Chondrocyte (in vitro differentiated cells): Measurements from ENCODE around the gene TANGO2. TPM values are rescaled to one million over a fixed set of nuclear protein-coding genes. Genes with fewer than 3 reads are reported as not detected.
A peak's percentile ranks its signal among the peaks of the same experiment; 100 is the strongest.

Experiments used
- DNase-seq: peaks from one replicate; pipeline ENCODE4 v3.0.0; 2021; ENCODE audit warnings: mixed read lengths, low spot score
- H3K27ac Mint-ChIP-seq: one replicate; pipeline ENCODE4 v1.8.0; 2021; ENCODE audit warnings: mild to moderate bottlenecking, moderate library complexity, mixed read lengths; ENCODE audit not compliant: unreplicated experiment
- H3K27me3 Mint-ChIP-seq: 2 replicates; pipeline ENCODE4 v1.8.0; 2021; ENCODE audit warnings: low read depth, mixed read lengths
- H3K36me3 Mint-ChIP-seq: 2 replicates; pipeline ENCODE4 v1.8.0; 2021; ENCODE audit warnings: low read depth, mixed read lengths
- H3K4me1 Mint-ChIP-seq: 2 replicates; pipeline ENCODE4 v1.8.0; 2021; ENCODE audit warnings: low read depth, mild to moderate bottlenecking, mixed read lengths
- H3K4me3 Mint-ChIP-seq: one replicate; pipeline ENCODE4 v1.8.0; 2021; ENCODE audit warnings: mild to moderate bottlenecking, moderate library complexity, mixed read lengths; ENCODE audit not compliant: unreplicated experiment
- H3K9me3 Mint-ChIP-seq: 2 replicates; pipeline ENCODE4 v1.8.0; 2021; ENCODE audit warnings: low read depth, mixed read lengths
- CTCF ChIP-seq: fragments of 200-600 bp; sonication (generic); IDR thresholded peaks from 2 replicates; pipeline ENCODE4 v1.5.0; 2021; ENCODE audit warnings: antibody characterized with exemption, mild to moderate bottlenecking, moderate library complexity
- total RNA-seq: library from RNA; stranded (reverse); gene quantifications from 3 replicates; pipeline ENCODE4 v1.2.1, GENCODE V29; 2021

The TANGO2 gene
- total RNA-seq, 1 donor from 2014 or later, result 30.1 TPM

GRCh38 chr22:20011993-20012740, 8.7 kb upstream of the TANGO2 start:
- H3K36me3 Mint-ChIP-seq, result no peaks in the 10 kb centered on the region
- no peak for DNase-seq
- no peaks in the 10 kb centered on the region for H3K27me3 Mint-ChIP-seq
- TF ChIP-seq CTCF, result no peak
- no peaks in the 10 kb centered on the region for H3K9me3 Mint-ChIP-seq
- H3K4me3 Mint-ChIP-seq, result no peak overlapping the region
- no peaks in the 10 kb centered on the region for H3K4me1 Mint-ChIP-seq
- H3K27ac Mint-ChIP-seq, result no peak overlapping the region

- Mint-ChIP-seq H3K9me3 (no peaks in the 10 kb centered on the region), H3K27ac (no peak overlapping the region), H3K27me3 (peaks cover 3% of the 10 kb centered on the region), H3K4me1 (no peaks in the 10 kb centered on the region), H3K4me3 (no peak overlapping the region), H3K36me3 (no peaks in the 10 kb centered on the region)
- DNase-seq, result peak; percentile 72
- no peak for TF ChIP-seq CTCF
These were observed 8.1 kb upstream of the TANGO2 start for GRCh38 chr22:20012741-20013331.

- no peaks in the 10 kb centered on the region for H3K9me3 Mint-ChIP-seq
- H3K27me3 Mint-ChIP-seq, result peaks cover 3% of the 10 kb centered on the region
- H3K4me3 Mint-ChIP-seq, result no peak overlapping the region
- peak; percentile 90 for DNase-seq
- peak; percentile 94 for TF ChIP-seq CTCF
- no peak overlapping the region for H3K27ac Mint-ChIP-seq
- H3K36me3 Mint-ChIP-seq, result no peaks in the 10 kb centered on the region
- H3K4me1 Mint-ChIP-seq, result no peaks in the 10 kb centered on the region
These were observed 7.5 kb upstream of the TANGO2 start for GRCh38 chr22:20013382-20013871.

- Mint-ChIP-seq H3K4me1 (no peaks in the 10 kb centered on the region), H3K9me3 (no peaks in the 10 kb centered on the region), H3K36me3 (no peaks in the 10 kb centered on the region), H3K27me3 (peaks cover 3% of the 10 kb centered on the region), H3K27ac (no peak overlapping the region), H3K4me3 (no peak overlapping the region)
- no peak for TF ChIP-seq CTCF
- no peak for DNase-seq
These were observed 6.3 kb upstream of the TANGO2 start for GRCh38 chr22:20014526-20015186.

GRCh38 chr22:20015187-20015625, 5.7 kb upstream of the TANGO2 start:
- TF ChIP-seq CTCF, result no peak
- H3K9me3 Mint-ChIP-seq, result no peaks in the 10 kb centered on the region
- H3K27me3 Mint-ChIP-seq, result peaks cover 3% of the 10 kb centered on the region
- no peak for DNase-seq
- peak overlapping the region; percentile 28 for H3K4me3 Mint-ChIP-seq
- H3K4me1 Mint-ChIP-seq, result peaks cover 1% of the 10 kb centered on the region
- H3K36me3 Mint-ChIP-seq, result no peaks in the 10 kb centered on the region
- H3K27ac Mint-ChIP-seq, result no peak overlapping the region
